Fibroblast of lung (primary cell): ENCODE data around the gene DR1. TPM values are rescaled to one million over a fixed set of nuclear protein-coding genes. Genes with fewer than 3 reads are reported as not detected.

Experiments
- DNase-seq, 2 donors: peaks; one replicate each; pipeline versions ENCODE4 v3.0.0 to v3.0.0-alpha.2; 2010; ENCODE audit warnings: low read depth in 2 of 2
- H2AFZ ChIP-seq: 2 replicates; pipeline ENCODE4 v1.5.1; 2012; ENCODE audit warnings: low read length, control low read depth, inconsistent platforms
- H3K27ac ChIP-seq: 2 replicates; pipeline ENCODE4 v1.5.1; 2011; ENCODE audit warnings: low read length, control low read depth; ENCODE audit not compliant: insufficient read depth
- H3K27me3 ChIP-seq: 2 replicates; pipeline ENCODE4 v1.5.1; 2011; ENCODE audit warnings: mild to moderate bottlenecking, low read length; ENCODE audit not compliant: control insufficient read depth, insufficient read depth
- H3K36me3 ChIP-seq: 2 replicates; pipeline ENCODE4 v1.5.1; 2011; ENCODE audit warnings: low read length; ENCODE audit not compliant: control insufficient read depth, insufficient read depth
- H3K4me1 ChIP-seq: 2 replicates; pipeline ENCODE4 v1.5.1; 2011; ENCODE audit warnings: low read length; ENCODE audit not compliant: control insufficient read depth, insufficient read depth; ENCODE audit errors: extremely low read depth
- H3K4me2 ChIP-seq: 2 replicates; pipeline ENCODE4 v1.5.1; 2011; ENCODE audit warnings: low read length, control low read depth; ENCODE audit not compliant: insufficient read depth; ENCODE audit errors: extremely low read depth
- H3K4me3 ChIP-seq, 4 experiments: fragments of 200-600 bp in 1 of 4; sonication (generic) in 1 of 4; replicated peaks in 1 of 4; 2 replicates each; pipeline ENCODE4 v1.5.1; 2011 to 2016; ENCODE audit warnings: low read length in 4 of 4, low read depth in 3 of 4, mild to moderate bottlenecking in 3 of 4, control low read depth in 2 of 4, inconsistent platforms in 1 of 4, mixed read lengths in 1 of 4; ENCODE audit not compliant: insufficient read depth in 1 of 4; ENCODE audit errors: control extremely low read depth in 1 of 4
- H3K79me2 ChIP-seq: 2 replicates; pipeline ENCODE4 v1.5.1; 2012; ENCODE audit warnings: mild to moderate bottlenecking, low read length, inconsistent platforms; ENCODE audit not compliant: control insufficient read depth, insufficient read depth
- H3K9ac ChIP-seq: 2 replicates; pipeline ENCODE4 v1.5.1; 2011; ENCODE audit warnings: mild to moderate bottlenecking, low read length, control low read depth; ENCODE audit not compliant: insufficient read depth
- H3K9me3 ChIP-seq: 2 replicates; pipeline ENCODE4 v1.5.1; 2012; ENCODE audit warnings: low read depth, low read length; ENCODE audit not compliant: control insufficient read depth, insufficient read depth
- H4K20me1 ChIP-seq: 2 replicates; pipeline ENCODE4 v1.5.1; 2011; ENCODE audit warnings: low read length; ENCODE audit not compliant: control insufficient read depth, insufficient read depth; ENCODE audit errors: extremely low read depth
- CTCF ChIP-seq, 2 donors: IDR thresholded peaks in 1 of 2; conservative IDR thresholded peaks in 1 of 2; 1 replicate in 1 of 2; 2 replicates in 1 of 2; pipeline ENCODE4 v1.5.1; 2011 to 2012; ENCODE audit warnings: low read length in 2 of 2, control low read depth in 1 of 2, inconsistent platforms in 1 of 2, low read depth in 1 of 2, mild to moderate bottlenecking in 1 of 2
- EZH2 ChIP-seq: IDR thresholded peaks from 2 replicates; pipeline ENCODE4 v1.5.1; 2012; ENCODE audit warnings: low read length, control low read depth, mild to moderate bottlenecking; ENCODE audit errors: missing control alignments
- polyA plus RNA-seq, 2 donors: library from polyadenylated mRNA; depleted of rRNA in 1 of 2; stranded (reverse) in 1 of 2; unstranded in 1 of 2; fragments of >200 nt; gene quantifications; 2 replicates each; pipeline ENCODE4 v1.2.1, GENCODE V29; 2011 to 2012; ENCODE audit warnings: missing spikeins in 1 of 2
- total RNA-seq: library from RNA; depleted of rRNA; stranded (reverse); fragments of >200 nt; gene quantifications from 2 replicates; pipeline ENCODE4 v1.2.1, GENCODE V29; 2014

The DR1 gene
- total and polyA plus RNA-seq, 2 donors (not counting 1 experiment from before 2014, with no cell fraction given) = 35.0 to 41.2 TPM

DNA sequence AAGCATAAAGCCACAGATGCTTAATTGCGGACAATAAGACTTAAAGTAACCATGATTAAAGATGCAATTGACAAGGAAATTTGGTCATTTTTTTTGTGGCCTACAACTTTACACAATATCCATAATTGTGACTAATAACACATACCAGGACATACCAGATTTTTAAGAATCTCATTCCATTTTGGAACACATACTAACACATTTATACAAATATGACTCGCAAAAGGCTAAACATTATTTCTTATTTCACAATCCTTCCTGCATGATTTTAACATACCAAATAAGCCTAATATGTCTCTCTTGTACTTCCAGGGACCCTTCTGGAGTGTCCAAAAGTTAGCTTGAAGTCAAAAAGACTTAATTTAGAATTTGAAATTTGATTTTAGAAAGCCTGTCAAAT is 48.8 kb downstream of the DR1 start:
- no peaks in the 10 kb centered on the region for H4K20me1 ChIP-seq
- H3K36me3 ChIP-seq = no peaks in the 10 kb centered on the region
- H2AFZ ChIP-seq = no peak overlapping the region
- no peak for TF ChIP-seq CTCF (conservative IDR thresholded peaks at IDR 0.05 in 1 of 2, IDR thresholded peaks at IDR 0.05 in 1 of 2; ENCODE audit: low read depth in 1 of 2, low read length in 2 of 2)
- no peak for TF ChIP-seq EZH2
- no peak overlapping the region for H3K27ac ChIP-seq
- H3K4me1 ChIP-seq = no peaks in the 10 kb centered on the region
- H3K9ac ChIP-seq = no peak overlapping the region
- H3K9me3 ChIP-seq = no peaks in the 10 kb centered on the region
- no peak overlapping the region for H3K4me2 ChIP-seq
- peak in 1 of 2 donors; percentile 18 for DNase-seq
- H3K27me3 ChIP-seq = no peaks in the 10 kb centered on the region
- no peaks in the 10 kb centered on the region for H3K79me2 ChIP-seq
- no peak overlapping the region for H3K4me3 ChIP-seq

DNA sequence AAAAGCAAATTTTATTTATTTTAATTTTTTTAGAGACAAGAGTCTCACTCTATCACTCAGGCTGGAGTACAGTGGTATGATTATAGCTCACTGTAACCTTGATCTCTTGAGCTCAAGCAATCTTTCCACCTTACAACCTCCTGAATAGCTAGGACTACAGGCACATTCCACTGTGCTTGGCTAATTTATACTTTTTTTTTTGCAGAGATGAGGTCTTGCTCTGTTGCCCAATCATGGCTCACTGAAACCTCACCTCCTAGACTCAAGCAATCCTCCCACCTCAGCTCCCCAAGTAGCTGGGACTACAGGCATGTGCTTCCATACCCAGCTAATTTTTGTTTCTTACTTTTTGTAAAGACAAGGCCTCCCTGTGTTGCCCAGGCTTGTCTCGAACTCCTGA is 49.5 kb downstream of the DR1 start:
- Histone ChIP-seq H3K4me1 (no peaks in the 10 kb centered on the region), H3K79me2 (no peaks in the 10 kb centered on the region), H3K9me3 (no peaks in the 10 kb centered on the region), H3K27ac (no peak overlapping the region), H4K20me1 (no peaks in the 10 kb centered on the region), H3K9ac (no peak overlapping the region), H3K27me3 (no peaks in the 10 kb centered on the region), H3K4me3 (no peak overlapping the region), H3K4me2 (no peak overlapping the region), H3K36me3 (no peaks in the 10 kb centered on the region), H2AFZ (no peak overlapping the region)
- TF ChIP-seq CTCF (conservative IDR thresholded peaks at IDR 0.05 in 1 of 2, IDR thresholded peaks at IDR 0.05 in 1 of 2; ENCODE audit: low read depth in 1 of 2, low read length in 2 of 2) (no peak), EZH2 (no peak)
- DNase-seq = peak in 1 of 2 donors; percentile 24

DNA sequence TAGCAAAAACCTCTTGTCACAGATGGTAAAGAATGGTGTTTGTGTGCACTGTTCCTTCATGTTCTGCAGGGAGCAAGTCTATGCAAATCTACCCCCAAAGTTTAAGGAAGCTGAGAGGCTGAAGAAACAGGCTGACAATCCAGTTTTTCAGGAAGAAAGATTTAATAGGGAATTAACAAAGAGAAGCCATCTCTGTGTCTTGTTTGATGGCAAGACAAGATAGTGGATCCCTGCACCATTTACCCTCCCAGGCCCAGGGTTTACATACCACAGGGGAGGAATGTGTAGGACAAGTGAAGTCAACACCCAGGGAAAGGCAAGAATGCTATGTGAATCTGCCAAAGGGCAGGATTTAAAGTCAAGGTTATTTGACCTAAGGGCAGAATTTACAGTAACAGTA is 54.1 kb downstream of the DR1 start:
- DNase-seq = no peak
- no peak overlapping the region for H3K27ac ChIP-seq
- H3K9ac ChIP-seq = no peak overlapping the region
- H3K4me3 ChIP-seq = no peak overlapping the region
- H4K20me1 ChIP-seq = no peaks in the 10 kb centered on the region
- no peak for TF ChIP-seq EZH2
- TF ChIP-seq CTCF (conservative IDR thresholded peaks at IDR 0.05 in 1 of 2, IDR thresholded peaks at IDR 0.05 in 1 of 2; ENCODE audit: low read depth in 1 of 2, low read length in 2 of 2) = no peak
- no peaks in the 10 kb centered on the region for H3K27me3 ChIP-seq
- H3K4me1 ChIP-seq = no peaks in the 10 kb centered on the region
- H3K36me3 ChIP-seq = no peaks in the 10 kb centered on the region
- no peak overlapping the region for H2AFZ ChIP-seq
- H3K79me2 ChIP-seq = no peaks in the 10 kb centered on the region
- H3K9me3 ChIP-seq = no peaks in the 10 kb centered on the region
- no peak overlapping the region for H3K4me2 ChIP-seq
